K562 (cell line): ENCODE data around the gene VKORC1. TPM values are rescaled to one million over a fixed set of nuclear protein-coding genes. Genes with fewer than 3 reads are reported as not detected.
A peak's percentile ranks its signal among the peaks of the same experiment; 100 is the strongest.

ENCODE experiments used
- ATAC-seq: fragments of 200-7000 bp; cut with Tn5 transposase; 3 replicates; pipeline ENCODE4 v1.9.1; 2020; ENCODE audit warnings: moderate library complexity
- BruUV-seq: library from RNA; stranded (reverse); fragments of 400-500 nt; replicated peaks from 2 replicates; lab custom pipeline; 2021; lab: Mats Ljungman, UMichigan
- CTCF ChIA-PET: fragments of 300-600 bp; formaldehyde crosslinking; extraction: SDS; loops from one replicate; lab custom pipeline; 2021; ENCODE audit warnings: low intra/inter-chr PET ratio; lab: Yijun Ruan, JAX
- POLR2A ChIA-PET: fragments of 300-600, 350-650 bp; sonication (Branson Sonifier 250); formaldehyde crosslinking; extraction: SDS; loops from one replicate; lab custom pipeline; 2021; ENCODE audit warnings: antibody characterized with exemption, inconsistent platforms; lab: Yijun Ruan, JAX
- DNase-seq, 4 experiments: peaks; one replicate each; pipeline versions ENCODE4 v3.0.0 to v3.0.0-alpha.2; 2011 to 2018; ENCODE audit warnings: low spot score in 3 of 4, mixed read lengths in 3 of 4; ENCODE audit errors: extremely low read depth in 1 of 4
- FAIRE-seq: peaks from 2 replicates; lab custom pipeline; 2011; peaks lifted over from hg19 to GRCh38; lab: Jason Lieb, UNC
- H2AFZ ChIP-seq: 2 replicates; pipeline ENCODE4 v1.6.0; 2011; ENCODE audit warnings: low read depth, low read length, control low read depth, inconsistent platforms
- H3K27ac ChIP-seq: fragments of 200-600 bp; 3 replicates; pipeline ENCODE4 v1.8.0; 2011; ENCODE audit warnings: low read depth, mild to moderate bottlenecking, control low read depth, inconsistent platforms, low read length, moderate library complexity, mixed read lengths; ENCODE audit errors: extremely low read depth
- H3K27me3 ChIP-seq, 2 experiments: fragments of 300-600 bp in 1 of 2; 2 replicates in 1 of 2; 3 replicates in 1 of 2; pipeline versions ENCODE4 v1.6.0 to v1.8.0; 2011; ENCODE audit warnings: inconsistent platforms in 2 of 2, low read length in 2 of 2, mild to moderate bottlenecking in 1 of 2, mixed read lengths in 1 of 2, moderate library complexity in 1 of 2; ENCODE audit not compliant: control insufficient read depth in 2 of 2, insufficient read depth in 2 of 2
- H3K36me3 ChIP-seq: fragments of 300-600 bp; 3 replicates; pipeline ENCODE4 v1.8.0; 2011; ENCODE audit warnings: mild to moderate bottlenecking, low read length, inconsistent platforms; ENCODE audit not compliant: control insufficient read depth, insufficient read depth
- H3K4me1 ChIP-seq, 2 experiments: fragments of 200-600 bp in 1 of 2; replicated peaks in 1 of 2; 2 replicates in 1 of 2; 3 replicates in 1 of 2; pipeline versions ENCODE4 v1.5.1 to v1.8.0; 2011; ENCODE audit warnings: inconsistent platforms in 2 of 2, low read length in 2 of 2, mild to moderate bottlenecking in 1 of 2, mixed read lengths in 1 of 2, moderate library complexity in 1 of 2; ENCODE audit not compliant: control insufficient read depth in 2 of 2, insufficient read depth in 2 of 2
- H3K4me2 ChIP-seq: 2 replicates; pipeline ENCODE4 v1.6.1; 2011; ENCODE audit warnings: low read length, control low read depth, inconsistent platforms, mixed read lengths; ENCODE audit not compliant: insufficient read depth
- H3K4me3 ChIP-seq: fragments of 200-600 bp; sonication (generic), shearing (Covaris generic); 2 replicates; pipeline ENCODE4 v1.5.1; 2016; ENCODE audit warnings: control low read depth, inconsistent platforms
- H3K79me2 ChIP-seq: fragments of 200-600 bp; 3 replicates; pipeline ENCODE4 v1.8.0; 2011; ENCODE audit warnings: low read length, inconsistent platforms; ENCODE audit not compliant: control insufficient read depth, insufficient read depth
- H3K9ac ChIP-seq, 2 experiments: 2 replicates each; pipeline versions ENCODE4 v1.6.0 to v1.6.1; 2011; ENCODE audit warnings: low read depth in 2 of 2, low read length in 2 of 2, control low read depth in 1 of 2, inconsistent platforms in 1 of 2, mild to moderate bottlenecking in 1 of 2, mixed read lengths in 1 of 2; ENCODE audit not compliant: insufficient read depth in 1 of 2
- H3K9me1 ChIP-seq: one replicate; pipeline ENCODE4 v1.6.0; 2011; ENCODE audit warnings: inconsistent platforms, mild to moderate bottlenecking, low read length, moderate library complexity; ENCODE audit not compliant: control insufficient read depth, insufficient read depth
- H3K9me3 ChIP-seq: replicated peaks from 2 replicates; pipeline ENCODE4 v1.5.1; 2011; ENCODE audit warnings: low read depth, low read length, inconsistent platforms; ENCODE audit not compliant: control insufficient read depth, insufficient read depth
- H4K20me1 ChIP-seq: replicated peaks from 2 replicates; pipeline ENCODE4 v1.6.1; 2011; ENCODE audit warnings: low read length, inconsistent platforms, mixed read lengths; ENCODE audit not compliant: control insufficient read depth, insufficient read depth
- FOXA3 ChIP-seq, 2 experiments: fragments of 450-650 bp in 1 of 2; sonication (generic) in 1 of 2; formaldehyde crosslinking; IDR thresholded peaks in 1 of 2; conservative IDR thresholded peaks in 1 of 2; 2 replicates each; pipeline versions ENCODE4 v1.4.0 to v1.8.0; 2020 to 2022; ENCODE audit warnings: mild to moderate bottlenecking in 2 of 2, missing genetic modification reagents in 1 of 2
- FOXO4 ChIP-seq: fragments of 450-650 bp; formaldehyde crosslinking; IDR thresholded peaks from 2 replicates; pipeline ENCODE4 v1.4.0; 2020; ENCODE audit warnings: mild to moderate bottlenecking, moderate library complexity
- KLF1 ChIP-seq: fragments of 450-650 bp; IDR thresholded peaks from 2 replicates; pipeline ENCODE4 v1.6.1; 2016; ENCODE audit warnings: missing genetic modification characterization, missing compliant biosample characterization
- KLF13 ChIP-seq: fragments of 450-650 bp; IDR thresholded peaks from 2 replicates; pipeline ENCODE4 v1.6.1; 2016; ENCODE audit warnings: missing genetic modification characterization, low read depth, mild to moderate bottlenecking, missing compliant biosample characterization, moderate library complexity, borderline replicate concordance
- MAX ChIP-seq: sonication (generic); formaldehyde crosslinking; IDR thresholded peaks from 2 replicates; pipeline ENCODE4 v1.9.0; 2022; ENCODE audit warnings: mild to moderate bottlenecking, missing genetic modification reagents
- POLR2G ChIP-seq: fragments of 200-400 bp; formaldehyde crosslinking; IDR thresholded peaks from 2 replicates; pipeline ENCODE4 v1.6.1; 2017; ENCODE audit warnings: low read depth, mild to moderate bottlenecking, antibody characterized with exemption, low read length, moderate library complexity
- RBFOX2 ChIP-seq: fragments of 200-400 bp; formaldehyde crosslinking; IDR thresholded peaks from 2 replicates; pipeline ENCODE4 v1.6.1; 2017; ENCODE audit warnings: low read depth, mild to moderate bottlenecking, low read length, moderate library complexity
- SMARCA5 ChIP-seq: fragments of 450-650 bp; IDR thresholded peaks from 2 replicates; pipeline ENCODE4 v1.6.1; 2016
- ZFP36 ChIP-seq: fragments of 150-350 bp; IDR thresholded peaks from 2 replicates; pipeline ENCODE4 v1.6.1; 2018; ENCODE audit warnings: low read length, low read depth; ENCODE audit not compliant: partially characterized antibody
- WGBS: fragments of 100-300 bp; shearing (Covaris generic); methylation state at CpG from one replicate; pipeline ENCODE4 v1.1.6; 2016; ENCODE audit warnings: low coverage, mixed read lengths; ENCODE audit not compliant: insufficient coverage; ENCODE audit errors: missing lambda C conversion rate; 5-methylcytosine and 5-hydroxymethylcytosine counted together
- in situ Hi-C: fragments of 300-500 bp; cut with MboI; formaldehyde crosslinking; loops from 4 replicates; pipeline ENCODE4 v1.15.0; 2018; ENCODE audit warnings: inconsistent platforms, mixed read lengths
- intact Hi-C: fragments of 100-400 bp; cut with micrococcal nuclease; formaldehyde crosslinking; loops from 2 replicates; pipeline ENCODE4 v1.14.2; 2022
- polyA plus RNA-seq, 8 experiments: library from polyadenylated mRNA; depleted of rRNA in 4 of 8; stranded (reverse) in 5 of 8; unstranded in 3 of 8; fragments of >200 nt; fragmentation: Nextera tagmentation in 2 of 8; fragmentation: Illumina TruSeq in 1 of 8; extraction: Ambion mirVana in 2 of 8; extraction: Trizol in 1 of 8; gene quantifications; 2 replicates each; pipeline versions ENCODE4 v1.2.1 to v1.2.3, GENCODE V29; 2011 to 2014; ENCODE audit warnings: inconsistent platforms in 1 of 8, missing spikeins in 1 of 8
- total RNA-seq, 7 experiments: library from RNA; depleted of rRNA in 6 of 7; stranded (reverse); fragments of >200 nt in 6 of 7; fragmentation: Illumina TruSeq in 2 of 7; extraction: Trizol in 2 of 7; gene quantifications; 2 replicates each; pipeline versions ENCODE4 v1.2.1 to v1.2.3, GENCODE V29; 2011 to 2021; ENCODE audit warnings: low replicate concordance in 1 of 7

VKORC1 gene
- total and polyA plus RNA-seq, 9 of the 15 experiments (the other 6 are each of a cell fraction or from before 2014, with no cell fraction given) = 30.0 to 119 (median 62.1) TPM

- H3K9me1 ChIP-seq = peaks cover 3% of the 10 kb centered on the region
- no TSS peak for BruUV-seq
- no peak for FAIRE-seq
- 74% methylated on average over 13 of the region's 15 CpGs for WGBS
- H3K27ac ChIP-seq = no peak within 1 kb of the TSS
- no peak within 1 kb of the TSS for H2AFZ ChIP-seq
- no peaks in the 10 kb centered on the region for H3K9me3 ChIP-seq
- CTCF ChIA-PET = no interaction called here
- no peak for ATAC-seq
- no peaks in the 10 kb centered on the region for H3K27me3 ChIP-seq
- H3K4me1 ChIP-seq = peaks cover 10 to 50% of the 10 kb centered on the region in 2 experiments; a peak in 3 of 5 replicates
- POLR2A ChIA-PET = interaction anchor here (0.5 to 1.4 kb wide), 6 partner anchors 9 to 96 kb away, joined by 3 to 5 read pairs (median 4); partner anchors contain the start of genes KAT8, ZNF646 and ZNF668
- intact Hi-C loops = no loop called here
- in situ Hi-C loops = no loop called here
- peaks cover 51% of the 10 kb centered on the region; the same call in 2 of the 3 replicates for H3K36me3 ChIP-seq
- TF ChIP-seq FOXO4 = no peak
- peak; percentile 71 for TF ChIP-seq ZFP36
- 0 out of 2 replicates have a peak, but pooled peaks have one; percentile 11 for TF ChIP-seq RBFOX2
- 0 out of 2 replicates have a peak, but pooled peaks have one; percentile 21 for TF ChIP-seq SMARCA5
- TF ChIP-seq FOXA3 (CRISPR knock-in tag; conservative IDR thresholded peaks at IDR 0.05 in 1 of 2, IDR thresholded peaks at IDR 0.05 in 1 of 2) = peak in 1 of 2 experiments; percentile 75; a peak in 1 of 4 replicates
- peak; percentile 51 for TF ChIP-seq POLR2G
- no peak for TF ChIP-seq KLF13
- 0 out of 2 replicates have a peak, but pooled peaks have one; percentile 10 for TF ChIP-seq MAX (CRISPR knock-in tag)
- TF ChIP-seq KLF1 = no peak
- peaks cover 14% of the 10 kb centered on the region for H3K79me2 ChIP-seq
- peak within 1 kb of the TSS in 1 of 2 experiments; percentile 55; a peak in 2 of 4 replicates for H3K9ac ChIP-seq
- H4K20me1 ChIP-seq = peaks cover 8% of the 10 kb centered on the region; the same call in 1 of the 2 replicates
- no peak within 1 kb of the TSS for H3K4me2 ChIP-seq
- no peak for DNase-seq
- no peak within 1 kb of the TSS for H3K4me3 ChIP-seq
Measured at GRCh38 chr16:31088459-31089183, 6.0 kb downstream of the VKORC1 start, which contains the start of gene PRSS53. Gene PRSS53, minus strand, starts transcription at chr16:31088943. Its CDS starts 134 bp downstream, at chr16:31088809.
